Measurements from ENCODE around the gene NEK2. TPM values are rescaled to one million over a fixed set of nuclear protein-coding genes. Genes with fewer than 3 reads are reported as not detected.

Gene NEK2
- total RNA-seq, 1 donor from 2014 or later = 3.4 TPM

- no peak for DNase-seq
- Mint-ChIP-seq H3K27ac (ENCODE audit: unreplicated experiment) (no peak overlapping the region), H3K4me1 (ENCODE audit: low read depth, unreplicated experiment) (peaks cover 5% of the 10 kb centered on the region), H3K27me3 (ENCODE audit: unreplicated experiment) (peaks cover 2% of the 10 kb centered on the region), H3K4me3 (ENCODE audit: unreplicated experiment) (peak overlapping the region; percentile 93), H3K36me3 (ENCODE audit: unreplicated experiment) (no peaks in the 10 kb centered on the region), H3K9me3 (ENCODE audit: unreplicated experiment) (peaks cover 2% of the 10 kb centered on the region)
- no peak for TF ChIP-seq CTCF (IDR thresholded peaks at IDR 0.05; ENCODE audit: partially characterized antibody, unreplicated experiment)
Observed at GRCh38 chr1:211676106-211676583, 724 bp upstream of the NEK2 start.

GRCh38 chr1:211667065-211667617 is 8.3 kb downstream of the NEK2 start:
- Mint-ChIP-seq H3K4me3 (ENCODE audit: unreplicated experiment) (no peak overlapping the region), H3K27me3 (ENCODE audit: unreplicated experiment) (no peaks in the 10 kb centered on the region), H3K36me3 (ENCODE audit: unreplicated experiment) (no peaks in the 10 kb centered on the region), H3K9me3 (ENCODE audit: unreplicated experiment) (no peaks in the 10 kb centered on the region), H3K4me1 (ENCODE audit: low read depth, unreplicated experiment) (peaks cover 4% of the 10 kb centered on the region), H3K27ac (ENCODE audit: unreplicated experiment) (no peak overlapping the region)
- DNase-seq = no peak
- no peak for TF ChIP-seq CTCF (IDR thresholded peaks at IDR 0.05; ENCODE audit: partially characterized antibody, unreplicated experiment)

- H3K9me3 Mint-ChIP-seq (ENCODE audit: unreplicated experiment) = no peaks in the 10 kb centered on the region
- no peak overlapping the region for H3K4me3 Mint-ChIP-seq (ENCODE audit: unreplicated experiment)
- TF ChIP-seq CTCF (IDR thresholded peaks at IDR 0.05; ENCODE audit: partially characterized antibody, unreplicated experiment) = no peak
- no peaks in the 10 kb centered on the region for H3K27me3 Mint-ChIP-seq (ENCODE audit: unreplicated experiment)
- no peaks in the 10 kb centered on the region for H3K36me3 Mint-ChIP-seq (ENCODE audit: unreplicated experiment)
- no peaks in the 10 kb centered on the region for H3K4me1 Mint-ChIP-seq (ENCODE audit: low read depth, unreplicated experiment)
- no peak overlapping the region for H3K27ac Mint-ChIP-seq (ENCODE audit: unreplicated experiment)
- no peak for DNase-seq
Observed at GRCh38 chr1:211660718-211661222, 14.7 kb downstream of the NEK2 start.

- Mint-ChIP-seq H3K9me3 (ENCODE audit: unreplicated experiment) (no peaks in the 10 kb centered on the region), H3K4me3 (ENCODE audit: unreplicated experiment) (no peak overlapping the region), H3K36me3 (ENCODE audit: unreplicated experiment) (no peaks in the 10 kb centered on the region), H3K27me3 (ENCODE audit: unreplicated experiment) (no peaks in the 10 kb centered on the region), H3K4me1 (ENCODE audit: low read depth, unreplicated experiment) (no peaks in the 10 kb centered on the region), H3K27ac (ENCODE audit: unreplicated experiment) (no peak overlapping the region)
- TF ChIP-seq CTCF (IDR thresholded peaks at IDR 0.05; ENCODE audit: partially characterized antibody, unreplicated experiment) = no peak
- DNase-seq = no peak
Observed at GRCh38 chr1:211656728-211657127, 18.7 kb downstream of the NEK2 start.
